HG03064 (cell line): ENCODE data around the gene MTMR12.
A peak's percentile ranks its signal among the peaks of the same experiment; 100 is the strongest.
"Not testable (repeated sequence)": the region's sequence is repeated elsewhere in the genome, so short reads cannot be mapped to it uniquely, and the experiment has no call there.

Experiments used
- ATAC-seq: cut with Tn5 transposase; IDR thresholded peaks from one replicate; pipeline ENCODE4 v1.9.1; 2021; ENCODE audit warnings: low read depth; ENCODE audit not compliant: unreplicated experiment

MTMR12 gene

GRCh38 chr5:32326216-32326772, 13.6 kb upstream of the MTMR12 start:
- ATAC-seq, result no peak

GRCh38 chr5:32325616-32326015, 12.9 kb upstream of the MTMR12 start:
- no peak for ATAC-seq

- ATAC-seq, result peak; percentile 70
Measured at GRCh38 chr5:32325062-32325461, 12.3 kb upstream of the MTMR12 start.

- ATAC-seq, result no peak
Measured at GRCh38 chr5:32323741-32324140, 11.0 kb upstream of the MTMR12 start.

- no peak for ATAC-seq
Measured at GRCh38 chr5:32322882-32323281, 10.1 kb upstream of the MTMR12 start.

GRCh38 chr5:32321787-32322186, 9.0 kb upstream of the MTMR12 start:
- ATAC-seq, result not testable (repeated sequence)

GRCh38 chr5:32320576-32320975, 7.8 kb upstream of the MTMR12 start:
- ATAC-seq, result no peak

GRCh38 chr5:32319926-32320543, 7.3 kb upstream of the MTMR12 start:
- ATAC-seq, result no peak

- no peak for ATAC-seq
Measured at GRCh38 chr5:32319392-32319791, 6.7 kb upstream of the MTMR12 start.

GRCh38 chr5:32317041-32317440, 4.3 kb upstream of the MTMR12 start:
- ATAC-seq, result no peak

GRCh38 chr5:32315221-32316014, 2.7 kb upstream of the MTMR12 start:
- ATAC-seq, result no peak

GRCh38 chr5:32314658-32315057, 1.9 kb upstream of the MTMR12 start:
- no peak for ATAC-seq

- ATAC-seq, result not testable (repeated sequence)
Measured at GRCh38 chr5:32314152-32314488, 1.4 kb upstream of the MTMR12 start.

GRCh38 chr5:32312197-32312594, 543 bp downstream of the MTMR12 start:
- ATAC-seq, result peak; percentile 32

- no peak for ATAC-seq
Measured at GRCh38 chr5:32311404-32312196, 1.1 kb downstream of the MTMR12 start.

GRCh38 chr5:32309761-32310160, 3.0 kb downstream of the MTMR12 start:
- ATAC-seq, result no peak

GRCh38 chr5:32308946-32309345, 3.8 kb downstream of the MTMR12 start:
- ATAC-seq, result no peak

- no peak for ATAC-seq
Measured at GRCh38 chr5:32307769-32308194, 5.0 kb downstream of the MTMR12 start.

GRCh38 chr5:32304622-32305021, 8.1 kb downstream of the MTMR12 start:
- no peak for ATAC-seq

- ATAC-seq, result no peak
Measured at GRCh38 chr5:32303755-32304120, 9.0 kb downstream of the MTMR12 start.
